K562 (cell line): ENCODE results near the gene CALR3.

Source experiments
- EZH2 ChIP-seq: IDR thresholded peaks from 2 replicates; pipeline ENCODE4 v1.6.1; 2012; ENCODE audit warnings: low read depth, mild to moderate bottlenecking, inconsistent platforms, low read length, borderline replicate concordance
- FOSL1 ChIP-seq: fragments of 200-800 bp; sonication (Bioruptor generic); conservative IDR thresholded peaks from 2 replicates; pipeline ENCODE4 v1.6.1; 2016; ENCODE audit warnings: missing genetic modification characterization, missing compliant biosample characterization
- HIVEP1 ChIP-seq: fragments of 250-450 bp; sonication (Bioruptor Pico); IDR thresholded peaks from 2 replicates; pipeline ENCODE4 v1.4.0; 2020; ENCODE audit warnings: mild to moderate bottlenecking
- MAZ ChIP-seq, 2 experiments: fragments of 450-650 bp in 1 of 2; sonication (generic) in 1 of 2; formaldehyde crosslinking; IDR thresholded peaks in 1 of 2; conservative IDR thresholded peaks in 1 of 2; 2 replicates each; pipeline versions ENCODE4 v1.4.0 to v1.5.0; 2020; ENCODE audit warnings: mild to moderate bottlenecking in 1 of 2, missing genetic modification reagents in 1 of 2
- NCOA1 ChIP-seq: fragments of 450-650 bp; IDR thresholded peaks from 2 replicates; pipeline ENCODE4 v1.6.1; 2016; ENCODE audit warnings: low read depth
- POLR3A ChIP-seq: IDR thresholded peaks from 2 replicates; pipeline ENCODE4 v1.6.1; 2011; ENCODE audit warnings: borderline replicate concordance, mild to moderate bottlenecking, moderate library complexity; ENCODE audit not compliant: insufficient read length, insufficient read depth; ENCODE audit errors: extremely low read depth
- SP1 ChIP-seq: sonication (generic); formaldehyde crosslinking; IDR thresholded peaks from 2 replicates; pipeline ENCODE4 v1.8.1; 2022; ENCODE audit warnings: mild to moderate bottlenecking, missing genetic modification reagents
- ZBTB7A ChIP-seq: IDR thresholded peaks from 2 replicates; pipeline ENCODE4 v1.6.1; 2011; ENCODE audit warnings: low read depth, mild to moderate bottlenecking, low read length, moderate library complexity, borderline replicate concordance; ENCODE audit not compliant: control insufficient read depth
- ZNF785 ChIP-seq: fragments of 250-450 bp; sonication (Bioruptor Pico); IDR thresholded peaks from 2 replicates; pipeline ENCODE4 v1.4.0; 2020; ENCODE audit warnings: mild to moderate bottlenecking
- TF ChIP-seq, protein P1 (sequence below), 3 experiments: IDR thresholded peaks in 2 of 3; conservative IDR thresholded peaks in 1 of 3; 2 replicates each; pipeline ENCODE4 v1.5.1; 2011 to 2012; ENCODE audit warnings: low read length in 3 of 3, mild to moderate bottlenecking in 3 of 3, control low read depth in 2 of 3, improper control_type of control experiment in 1 of 3, inconsistent platforms in 1 of 3, low read depth in 1 of 3, mixed read lengths in 1 of 3, moderate library complexity in 1 of 3; ENCODE audit not compliant: insufficient read depth in 2 of 3
- TF ChIP-seq, protein P2 (sequence below), 2 experiments: fragments of 450-650 bp; formaldehyde crosslinking in 1 of 2; IDR thresholded peaks; 2 replicates each; pipeline versions ENCODE4 v1.4.0 to v1.6.1; 2014 to 2020; ENCODE audit warnings: mild to moderate bottlenecking in 2 of 2, borderline replicate concordance in 1 of 2, low read depth in 1 of 2

DNA sequence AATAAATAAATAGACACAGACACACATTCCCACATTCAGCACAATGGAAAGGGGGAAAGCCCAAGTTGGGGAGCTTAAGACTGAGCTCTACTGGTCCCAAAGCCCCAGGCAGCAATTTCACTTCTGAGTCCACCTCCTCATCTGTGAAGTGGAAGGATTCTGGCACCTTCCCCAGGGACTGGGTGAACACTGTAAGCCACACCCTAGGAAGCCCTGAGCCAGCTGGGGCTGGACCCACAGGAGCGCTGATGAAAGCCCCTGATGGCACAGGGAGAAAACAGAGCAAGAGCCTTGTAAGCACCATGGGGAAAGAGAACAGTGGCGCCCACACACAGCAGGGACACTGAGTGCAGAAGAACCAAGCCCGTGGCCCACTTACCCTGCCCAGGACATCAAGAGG is 62.0 kb downstream of the CALR3 start:
- TF ChIP-seq FOSL1 = no peak
- no peak for TF ChIP-seq SP1 (CRISPR knock-in tag)
- TF ChIP-seq POLR3A = no peak
- no peak for TF ChIP-seq ZNF785
- TF ChIP-seq, protein P1, sequence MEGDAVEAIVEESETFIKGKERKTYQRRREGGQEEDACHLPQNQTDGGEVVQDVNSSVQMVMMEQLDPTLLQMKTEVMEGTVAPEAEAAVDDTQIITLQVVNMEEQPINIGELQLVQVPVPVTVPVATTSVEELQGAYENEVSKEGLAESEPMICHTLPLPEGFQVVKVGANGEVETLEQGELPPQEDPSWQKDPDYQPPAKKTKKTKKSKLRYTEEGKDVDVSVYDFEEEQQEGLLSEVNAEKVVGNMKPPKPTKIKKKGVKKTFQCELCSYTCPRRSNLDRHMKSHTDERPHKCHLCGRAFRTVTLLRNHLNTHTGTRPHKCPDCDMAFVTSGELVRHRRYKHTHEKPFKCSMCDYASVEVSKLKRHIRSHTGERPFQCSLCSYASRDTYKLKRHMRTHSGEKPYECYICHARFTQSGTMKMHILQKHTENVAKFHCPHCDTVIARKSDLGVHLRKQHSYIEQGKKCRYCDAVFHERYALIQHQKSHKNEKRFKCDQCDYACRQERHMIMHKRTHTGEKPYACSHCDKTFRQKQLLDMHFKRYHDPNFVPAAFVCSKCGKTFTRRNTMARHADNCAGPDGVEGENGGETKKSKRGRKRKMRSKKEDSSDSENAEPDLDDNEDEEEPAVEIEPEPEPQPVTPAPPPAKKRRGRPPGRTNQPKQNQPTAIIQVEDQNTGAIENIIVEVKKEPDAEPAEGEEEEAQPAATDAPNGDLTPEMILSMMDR (IDR thresholded peaks at IDR 0.05 in 2 of 3, conservative IDR thresholded peaks at IDR 0.05 in 1 of 3; ENCODE audit: insufficient read depth in 2 of 3, low read depth in 1 of 3, low read length in 3 of 3) = no peak
- TF ChIP-seq MAZ (CRISPR knock-in tag; conservative IDR thresholded peaks at IDR 0.05 in 1 of 2, IDR thresholded peaks at IDR 0.05 in 1 of 2) = no peak
- TF ChIP-seq, protein P2, sequence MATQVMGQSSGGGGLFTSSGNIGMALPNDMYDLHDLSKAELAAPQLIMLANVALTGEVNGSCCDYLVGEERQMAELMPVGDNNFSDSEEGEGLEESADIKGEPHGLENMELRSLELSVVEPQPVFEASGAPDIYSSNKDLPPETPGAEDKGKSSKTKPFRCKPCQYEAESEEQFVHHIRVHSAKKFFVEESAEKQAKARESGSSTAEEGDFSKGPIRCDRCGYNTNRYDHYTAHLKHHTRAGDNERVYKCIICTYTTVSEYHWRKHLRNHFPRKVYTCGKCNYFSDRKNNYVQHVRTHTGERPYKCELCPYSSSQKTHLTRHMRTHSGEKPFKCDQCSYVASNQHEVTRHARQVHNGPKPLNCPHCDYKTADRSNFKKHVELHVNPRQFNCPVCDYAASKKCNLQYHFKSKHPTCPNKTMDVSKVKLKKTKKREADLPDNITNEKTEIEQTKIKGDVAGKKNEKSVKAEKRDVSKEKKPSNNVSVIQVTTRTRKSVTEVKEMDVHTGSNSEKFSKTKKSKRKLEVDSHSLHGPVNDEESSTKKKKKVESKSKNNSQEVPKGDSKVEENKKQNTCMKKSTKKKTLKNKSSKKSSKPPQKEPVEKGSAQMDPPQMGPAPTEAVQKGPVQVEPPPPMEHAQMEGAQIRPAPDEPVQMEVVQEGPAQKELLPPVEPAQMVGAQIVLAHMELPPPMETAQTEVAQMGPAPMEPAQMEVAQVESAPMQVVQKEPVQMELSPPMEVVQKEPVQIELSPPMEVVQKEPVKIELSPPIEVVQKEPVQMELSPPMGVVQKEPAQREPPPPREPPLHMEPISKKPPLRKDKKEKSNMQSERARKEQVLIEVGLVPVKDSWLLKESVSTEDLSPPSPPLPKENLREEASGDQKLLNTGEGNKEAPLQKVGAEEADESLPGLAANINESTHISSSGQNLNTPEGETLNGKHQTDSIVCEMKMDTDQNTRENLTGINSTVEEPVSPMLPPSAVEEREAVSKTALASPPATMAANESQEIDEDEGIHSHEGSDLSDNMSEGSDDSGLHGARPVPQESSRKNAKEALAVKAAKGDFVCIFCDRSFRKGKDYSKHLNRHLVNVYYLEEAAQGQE (IDR thresholded peaks at IDR 0.05; ENCODE audit: borderline replicate concordance) = no peak
- TF ChIP-seq, protein P2 (CRISPR knock-in tag; IDR thresholded peaks at IDR 0.05; ENCODE audit: low read depth) = no peak
- no peak for TF ChIP-seq ZBTB7A
- TF ChIP-seq NCOA1 = no peak
- TF ChIP-seq HIVEP1 (CRISPR knock-in tag) = no peak
- TF ChIP-seq EZH2 = no peak
